Measurements from ENCODE around the gene FBXO44. TPM values are rescaled to one million over a fixed set of nuclear protein-coding genes. Genes with fewer than 3 reads are reported as not detected.

The FBXO44 gene
- total RNA-seq, 2 experiments from 2014 or later, result 18.1 to 20.4 TPM

- DNase-seq (no peak), ATAC-seq (no peak)
- no peaks in the 10 kb centered on the region for H3K9me3 Mint-ChIP-seq
- CTCF ChIA-PET, result no interaction called here
- no peak for TF ChIP-seq CTCF (IDR thresholded peaks at IDR 0.05)
- intact Hi-C loops (cut with micrococcal nuclease), result no loop called here
- POLR2A ChIA-PET, result no interaction called here
- H3K36me3 Mint-ChIP-seq (ENCODE audit: low read depth), result no peaks in the 10 kb centered on the region
- peaks cover 4% of the 10 kb centered on the region for H3K27me3 Mint-ChIP-seq
- H3K4me3 Mint-ChIP-seq, result no peak overlapping the region
- no peak overlapping the region for H3K27ac Mint-ChIP-seq
- no peaks in the 10 kb centered on the region for H3K4me1 Mint-ChIP-seq (ENCODE audit: low read depth)
Measured at GRCh38 chr1:11617741-11618140, 36.9 kb upstream of the FBXO44 start.

- Mint-ChIP-seq H3K27me3 (peaks cover 9% of the 10 kb centered on the region), H3K36me3 (ENCODE audit: low read depth) (no peaks in the 10 kb centered on the region), H3K9me3 (no peaks in the 10 kb centered on the region), H3K4me1 (ENCODE audit: low read depth) (no peaks in the 10 kb centered on the region), H3K4me3 (no peak overlapping the region), H3K27ac (no peak overlapping the region)
- DNase-seq, result no peak
- no peak for ATAC-seq
- intact Hi-C loops (cut with micrococcal nuclease), result no loop called here
- CTCF ChIA-PET, result interaction anchor here (1.2 kb wide), 1 partner anchor 276 kb away, joined by 3 read pairs; no protein-coding TSS in a partner anchor
- POLR2A ChIA-PET, result no interaction called here
- TF ChIP-seq CTCF (IDR thresholded peaks at IDR 0.05), result no peak
Measured at GRCh38 chr1:11620405-11620804, 34.3 kb upstream of the FBXO44 start.

GRCh38 chr1:11620924-11621323 lies 33.8 kb upstream of the FBXO44 start:
- intact Hi-C loops (cut with micrococcal nuclease), result no loop called here
- DNase-seq (no peak), ATAC-seq (no peak)
- CTCF ChIA-PET, result interaction anchor here (1.2 kb wide), 1 partner anchor 276 kb away, joined by 3 read pairs; no protein-coding TSS in a partner anchor
- no peaks in the 10 kb centered on the region for H3K36me3 Mint-ChIP-seq (ENCODE audit: low read depth)
- TF ChIP-seq CTCF (IDR thresholded peaks at IDR 0.05), result no peak
- POLR2A ChIA-PET, result no interaction called here
- H3K4me3 Mint-ChIP-seq, result no peak overlapping the region
- H3K27me3 Mint-ChIP-seq, result peaks cover 10% of the 10 kb centered on the region
- H3K4me1 Mint-ChIP-seq (ENCODE audit: low read depth), result no peaks in the 10 kb centered on the region
- H3K27ac Mint-ChIP-seq, result no peak overlapping the region
- H3K9me3 Mint-ChIP-seq, result no peaks in the 10 kb centered on the region

GRCh38 chr1:11622398-11622797 lies 32.3 kb upstream of the FBXO44 start:
- Mint-ChIP-seq H3K4me3 (no peak overlapping the region), H3K36me3 (ENCODE audit: low read depth) (no peaks in the 10 kb centered on the region), H3K27me3 (peaks cover 11% of the 10 kb centered on the region), H3K9me3 (no peaks in the 10 kb centered on the region), H3K4me1 (ENCODE audit: low read depth) (no peaks in the 10 kb centered on the region), H3K27ac (no peak overlapping the region)
- DNase-seq, result no peak
- TF ChIP-seq CTCF (IDR thresholded peaks at IDR 0.05), result no peak
- ChIA-PET POLR2A (no interaction called here), CTCF (no interaction called here)
- ATAC-seq, result no peak
- intact Hi-C loops (cut with micrococcal nuclease), result no loop called here

- DNase-seq (no peak), ATAC-seq (no peak)
- ChIA-PET CTCF (interaction anchor here (1.4 kb wide), 1 partner anchor 586 kb away, joined by 4 read pairs; no protein-coding TSS in a partner anchor), POLR2A (no interaction called here)
- no peak for TF ChIP-seq CTCF (IDR thresholded peaks at IDR 0.05)
- Mint-ChIP-seq H3K27ac (no peak overlapping the region), H3K4me1 (ENCODE audit: low read depth) (no peaks in the 10 kb centered on the region), H3K9me3 (no peaks in the 10 kb centered on the region), H3K27me3 (peaks cover 9% of the 10 kb centered on the region), H3K36me3 (ENCODE audit: low read depth) (no peaks in the 10 kb centered on the region), H3K4me3 (no peak overlapping the region)
- intact Hi-C loops (cut with micrococcal nuclease), result no loop called here
Measured at GRCh38 chr1:11623702-11624101, 31.0 kb upstream of the FBXO44 start.
